HG03565 (cell line): Measurements from ENCODE around the gene MTHFD1L.

ENCODE experiments used
- ATAC-seq: cut with Tn5 transposase; IDR thresholded peaks from one replicate; pipeline ENCODE4 v1.9.1; 2021; ENCODE audit warnings: mild to moderate bottlenecking, moderate library complexity; ENCODE audit not compliant: unreplicated experiment

Gene MTHFD1L

DNA sequence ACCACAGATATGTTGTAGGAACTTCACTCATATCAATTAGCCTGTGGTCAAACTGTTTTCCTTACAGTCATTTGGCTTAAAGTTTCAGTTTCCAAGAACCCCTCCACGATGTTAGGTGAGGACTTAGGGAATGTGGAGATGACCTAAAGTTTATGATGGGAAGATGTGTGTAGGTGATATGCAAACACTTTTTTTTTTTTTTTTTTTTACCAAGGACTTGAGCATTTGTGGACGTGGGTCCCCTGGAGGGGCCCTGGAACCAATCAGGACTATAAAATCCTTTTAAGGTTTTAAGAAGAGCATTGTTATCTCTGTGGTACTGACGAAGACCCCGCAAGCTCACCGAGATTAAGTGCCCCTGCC, 478 bp upstream of the MTHFD1L start:
- ATAC-seq: no peak

DNA sequence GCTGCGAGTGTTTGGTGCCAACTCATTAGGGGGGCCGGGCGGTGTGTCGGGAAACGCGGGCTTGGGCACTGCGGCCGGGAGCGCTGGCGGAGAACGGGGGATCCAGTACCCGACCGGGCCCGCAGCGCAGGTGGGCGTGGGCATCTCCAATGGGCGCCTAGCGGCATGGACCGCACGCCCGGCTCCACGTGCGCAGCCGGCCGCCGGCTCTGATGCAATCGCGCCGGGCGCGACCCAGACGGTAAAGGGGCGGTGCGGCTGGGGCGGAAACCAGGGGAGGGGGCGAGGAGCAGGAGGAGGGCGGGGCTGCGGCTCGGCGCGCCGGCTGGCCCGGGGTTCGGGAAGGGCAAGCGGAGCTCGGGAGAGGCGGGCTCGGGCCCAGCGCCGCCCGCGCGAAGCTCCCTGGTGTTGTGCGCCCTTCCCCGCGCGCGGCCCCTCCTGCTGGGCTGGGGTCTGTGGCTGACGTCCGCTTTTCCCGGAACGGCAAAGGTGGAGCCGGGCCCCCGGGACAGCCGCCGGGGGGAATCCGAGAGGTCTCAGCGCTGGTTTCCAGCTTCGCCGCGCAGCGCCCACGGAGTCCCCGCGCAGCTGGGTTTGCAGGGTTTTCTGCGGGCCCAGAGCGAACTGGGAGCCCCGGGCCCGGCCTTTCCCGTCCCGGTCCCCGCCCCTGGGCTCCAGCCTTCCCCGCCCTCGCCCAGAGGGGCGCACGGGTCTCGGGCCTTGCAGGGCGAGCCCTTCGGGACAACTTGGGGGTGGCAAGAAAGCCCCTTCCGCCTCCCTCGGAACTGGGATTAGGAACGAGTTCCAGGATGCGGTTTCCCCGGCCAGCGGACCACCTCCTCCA, 867 bp downstream of the MTHFD1L start:
- peak; percentile 61 for ATAC-seq

DNA sequence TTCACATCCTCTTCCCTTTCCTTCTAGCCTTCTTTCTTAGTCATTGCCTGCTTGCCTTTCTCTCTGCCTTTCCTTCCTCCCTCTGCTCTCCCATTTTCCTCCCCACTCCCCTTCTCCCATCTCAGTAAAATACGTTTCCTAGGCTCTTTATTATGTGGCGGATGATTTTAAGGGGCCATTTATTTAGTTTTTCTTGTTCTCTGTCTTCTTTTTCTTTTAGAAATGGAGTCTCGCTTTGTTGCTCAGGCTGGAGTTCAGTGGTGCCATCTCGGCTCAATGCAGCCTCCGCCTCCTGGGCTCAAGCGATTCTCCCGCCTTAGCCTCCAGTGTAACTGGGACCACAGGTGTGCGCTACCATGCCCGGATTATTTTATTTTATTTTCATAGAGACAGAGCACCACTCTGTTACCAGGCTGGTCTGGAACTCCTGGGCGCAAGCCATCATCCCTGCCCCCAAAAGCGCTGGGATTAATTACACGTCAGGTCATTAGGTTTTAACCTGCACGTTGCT, 1.5 kb downstream of the MTHFD1L start:
- no peak for ATAC-seq

GRCh38 chr6:150868759-150869158, 3.3 kb downstream of the MTHFD1L start:
- no peak for ATAC-seq

DNA sequence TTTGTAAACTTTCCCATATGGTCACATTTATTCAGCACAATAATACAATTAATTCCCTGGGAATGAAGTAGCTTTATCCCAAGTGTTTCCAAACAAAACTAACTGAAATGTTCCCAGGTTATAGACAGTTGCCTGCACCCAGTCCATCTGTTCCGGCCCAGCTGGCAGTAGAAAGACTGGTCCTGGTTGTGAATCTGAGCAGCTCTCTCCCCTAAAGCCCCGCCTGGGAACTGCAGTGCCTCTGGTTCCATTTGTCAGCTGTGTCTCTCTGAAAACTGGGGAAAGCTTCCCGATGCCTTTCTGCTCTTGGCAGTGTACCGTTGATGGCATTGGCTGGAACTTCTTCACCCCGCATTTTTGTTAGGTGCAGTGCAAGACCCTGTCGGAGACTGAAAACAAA, 8.7 kb downstream of the MTHFD1L start:
- no peak for ATAC-seq

DNA sequence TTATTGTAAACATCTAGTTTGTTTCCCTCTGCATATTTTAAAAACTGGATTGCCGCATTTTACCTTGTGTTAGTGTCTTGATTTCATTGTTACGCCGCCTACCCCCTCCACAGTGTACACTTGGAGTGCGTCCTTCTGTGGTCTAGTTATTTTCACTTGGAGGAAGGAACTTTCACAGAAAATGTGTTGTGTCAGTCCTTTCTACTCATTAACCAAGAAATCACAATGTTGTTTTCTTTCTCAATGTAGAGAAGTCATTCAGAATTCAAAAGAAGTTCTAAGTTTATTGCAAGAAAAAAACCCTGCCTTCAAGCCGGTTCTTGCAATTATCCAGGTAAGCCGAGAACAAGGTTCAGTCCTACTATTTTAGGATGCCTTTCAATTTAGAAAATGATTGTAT, 10.3 kb downstream of the MTHFD1L start:
- no peak for ATAC-seq

- ATAC-seq: no peak
These were observed 11.1 kb downstream of the MTHFD1L start for GRCh38 chr6:150876598-150876997.

DNA sequence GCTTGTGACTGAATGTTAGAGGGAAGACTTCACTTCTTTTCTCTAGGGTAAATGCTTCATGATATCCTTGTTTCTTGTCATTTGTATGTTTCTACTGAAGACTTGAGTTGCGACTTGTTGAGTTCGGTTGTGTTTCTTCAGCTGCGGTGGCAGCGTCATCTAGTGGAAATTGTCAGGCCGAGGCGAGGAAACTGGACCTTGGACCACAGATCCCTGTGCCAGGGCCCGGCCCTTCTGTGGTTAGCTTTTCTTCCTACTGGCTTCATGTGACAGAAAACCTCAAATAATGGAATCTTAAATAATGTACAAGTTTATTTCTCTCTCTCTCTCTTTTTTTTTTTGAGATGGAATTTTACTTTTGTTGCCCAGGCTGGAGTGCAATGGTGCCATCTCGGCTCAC, 12.4 kb downstream of the MTHFD1L start:
- ATAC-seq: no peak

- ATAC-seq: no peak
These were observed 13.1 kb downstream of the MTHFD1L start for GRCh38 chr6:150878347-150879213.

DNA sequence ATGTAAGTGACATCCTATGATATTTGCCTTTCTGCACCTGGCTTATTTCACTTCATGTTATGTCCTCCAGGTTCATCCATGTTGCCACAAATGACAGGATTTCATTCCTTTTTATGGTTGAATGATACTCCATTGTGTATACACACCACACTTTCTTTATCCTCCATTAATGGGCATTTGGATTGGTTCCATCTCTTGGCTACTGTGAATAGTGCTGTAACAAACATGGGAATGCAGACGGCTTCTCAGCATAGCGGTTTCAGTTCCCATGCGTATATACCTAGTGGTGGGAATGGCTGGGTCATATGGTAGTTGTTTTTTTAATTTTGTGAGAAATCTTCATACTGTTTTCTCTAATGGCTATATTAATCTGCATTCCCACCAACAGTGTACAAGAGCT, 14.8 kb downstream of the MTHFD1L start:
- no peak for ATAC-seq

DNA sequence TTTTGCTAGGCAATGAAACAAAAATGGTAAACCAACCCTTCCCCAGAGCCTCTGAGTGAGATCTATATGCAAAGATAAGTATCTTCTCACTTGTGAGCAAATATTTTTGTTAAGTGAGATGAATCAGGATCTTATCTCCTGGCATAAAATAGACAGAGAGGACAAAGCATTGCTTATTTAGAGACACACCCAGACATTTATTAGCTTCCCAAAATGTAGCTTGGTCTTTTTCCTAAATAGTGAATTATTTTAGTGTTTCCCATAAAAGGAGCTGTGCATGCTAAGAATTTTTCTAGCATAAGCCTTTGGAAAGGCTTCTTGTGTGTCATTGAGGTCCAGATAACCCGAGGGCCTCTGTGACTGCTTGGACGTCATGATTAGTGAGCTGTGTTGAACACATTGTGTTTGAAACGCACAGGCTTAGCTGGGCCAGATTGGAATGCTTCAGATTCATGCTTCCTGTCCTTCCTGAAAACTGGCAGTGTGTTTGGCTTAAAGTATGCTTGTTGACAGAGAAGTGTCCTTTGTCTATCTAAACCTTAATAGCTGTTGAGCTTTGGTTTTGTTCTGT, 16.5 kb downstream of the MTHFD1L start:
- ATAC-seq: no peak

DNA sequence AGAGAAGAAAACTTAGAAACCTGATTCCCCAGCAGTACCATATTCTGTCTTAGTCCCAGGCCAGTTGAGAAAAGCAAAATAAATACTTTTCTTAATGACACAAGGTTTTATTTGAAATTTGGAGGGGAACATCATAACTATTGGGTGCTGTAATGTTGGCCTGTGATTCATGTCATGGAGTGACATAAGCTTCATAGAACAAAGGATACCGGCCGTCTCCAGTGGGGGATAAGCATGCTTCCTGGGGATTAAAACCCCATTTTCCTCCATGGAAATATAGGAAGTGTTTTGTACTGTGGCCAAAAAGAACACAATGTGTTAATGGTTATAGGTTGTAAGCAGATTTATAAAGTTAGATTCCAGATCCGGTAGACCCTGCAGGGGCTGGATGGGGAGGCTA, 18.0 kb downstream of the MTHFD1L start:
- ATAC-seq: no peak

GRCh38 chr6:150886155-150886554, 20.7 kb downstream of the MTHFD1L start:
- ATAC-seq: no peak

GRCh38 chr6:150887978-150888563, 22.6 kb downstream of the MTHFD1L start:
- ATAC-seq: peak; percentile 68

GRCh38 chr6:150890346-150890745, 24.8 kb downstream of the MTHFD1L start:
- ATAC-seq: no peak

GRCh38 chr6:150891888-150892485, 26.5 kb downstream of the MTHFD1L start:
- ATAC-seq: no peak

DNA sequence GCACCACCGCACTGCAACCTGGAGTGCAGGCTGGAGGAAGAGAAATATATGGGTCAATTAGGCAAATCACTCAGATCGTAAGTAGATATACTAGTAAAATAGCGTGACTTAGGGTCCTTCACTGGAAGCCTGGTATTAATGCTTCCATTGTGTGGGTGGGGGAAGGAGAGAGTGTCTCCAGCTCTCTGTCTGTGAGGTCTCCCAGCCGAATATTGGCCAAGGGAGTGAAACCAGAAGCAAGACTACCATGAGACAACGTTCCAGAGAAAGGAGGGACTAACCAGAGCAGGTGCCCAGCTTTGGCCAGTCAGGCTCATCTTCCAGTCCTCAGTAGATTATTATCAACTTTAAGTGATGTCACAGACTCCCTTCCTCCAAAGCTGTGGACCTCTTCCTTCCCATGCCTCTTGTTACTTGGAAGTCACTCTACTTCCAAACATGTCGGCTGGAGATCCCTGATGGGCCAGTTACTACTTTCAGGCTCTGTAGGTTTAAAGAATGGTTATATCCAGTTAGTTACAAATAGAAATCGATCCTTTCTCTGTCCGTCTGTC, 28.8 kb downstream of the MTHFD1L start:
- no peak for ATAC-seq

DNA sequence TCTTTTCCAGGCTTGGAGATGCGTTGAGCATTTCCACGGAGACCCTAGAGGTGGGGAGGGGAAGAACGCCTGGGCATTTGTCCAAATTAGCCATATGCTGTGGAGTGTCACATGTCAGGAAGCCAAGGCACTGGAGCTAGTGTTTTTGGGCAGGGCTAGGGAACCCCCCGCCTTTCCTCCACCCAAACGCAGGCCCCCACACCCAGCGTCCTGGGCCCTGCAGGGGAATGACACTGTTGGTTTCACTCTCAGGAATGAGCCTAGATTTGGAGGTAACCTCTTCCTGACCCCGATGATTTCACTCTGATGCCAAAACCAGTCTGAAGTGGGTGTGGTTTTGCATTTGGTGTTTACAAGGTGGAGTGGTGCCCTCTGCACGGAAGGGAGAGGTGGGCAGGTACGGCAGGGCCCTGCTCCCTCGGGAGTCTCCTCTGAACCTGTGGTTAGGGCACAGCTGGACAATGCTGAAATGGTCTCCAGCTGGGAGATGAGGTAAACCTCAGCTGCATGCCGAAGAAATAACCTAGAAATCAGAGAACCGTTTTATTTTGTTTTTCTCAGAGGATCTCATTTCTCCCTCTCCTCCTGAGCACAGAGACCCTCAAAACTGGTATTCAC, 29.5 kb downstream of the MTHFD1L start:
- peak; percentile 57 for ATAC-seq

DNA sequence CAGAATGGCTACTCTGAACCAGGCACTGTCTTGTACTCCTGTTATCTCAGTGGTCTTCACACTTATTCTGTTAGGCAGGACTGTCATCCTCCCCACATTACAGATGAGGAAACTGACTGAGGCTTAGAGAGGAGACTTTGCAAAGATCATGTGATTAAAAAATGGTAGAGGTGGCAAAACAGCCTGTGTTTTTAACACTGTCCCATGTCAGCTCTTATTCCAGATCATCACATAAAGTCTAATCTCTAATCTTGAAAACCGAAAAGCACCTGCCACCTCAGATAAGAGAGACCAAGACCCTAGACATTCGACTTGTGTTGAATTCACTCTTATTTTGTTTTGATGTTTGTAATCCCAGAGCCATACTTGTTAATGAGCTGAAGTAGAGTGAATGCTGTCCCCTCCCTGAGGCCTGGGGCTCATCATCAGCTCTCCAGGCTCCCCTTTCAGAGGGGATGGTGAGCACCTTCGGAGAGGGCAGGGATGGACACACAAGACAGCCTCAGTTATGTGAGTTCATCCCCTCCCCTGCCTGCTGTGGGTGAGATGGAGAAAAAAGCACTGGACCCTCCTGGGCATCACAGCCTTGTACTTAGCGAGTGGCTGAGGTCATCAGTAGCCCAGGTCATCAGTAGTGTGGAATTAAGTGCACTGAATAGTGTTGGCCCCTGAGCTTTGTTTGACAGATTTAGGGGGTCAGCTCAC, 30.6 kb downstream of the MTHFD1L start:
- ATAC-seq: no peak
